ENCODE measurements around the gene CHST15. TPM values are rescaled to one million over a fixed set of nuclear protein-coding genes. Genes with fewer than 3 reads are reported as not detected.
A peak's percentile ranks its signal among the peaks of the same experiment; 100 is the strongest.

Gene CHST15
- total and polyA plus RNA-seq, 2 of the 13 experiments (the other 11 are each of a cell fraction or from before 2014, with no cell fraction given) = 1.4 to 94.7 TPM

- TF ChIP-seq MLX (CRISPR knock-in tag; IDR thresholded peaks at IDR 0.05) (peak; percentile 82), TOPORS (CRISPR knock-in tag; IDR thresholded peaks at IDR 0.05) (no peak), ZNF558 (CRISPR knock-in tag; IDR thresholded peaks at IDR 0.05; ENCODE audit: borderline replicate concordance) (no peak), ZNF317 (CRISPR knock-in tag; IDR thresholded peaks at IDR 0.05) (peak; percentile 98), ZNF333 (CRISPR knock-in tag; IDR thresholded peaks at IDR 0.05; ENCODE audit: borderline replicate concordance) (no peak), SMC3 (IDR thresholded peaks at IDR 0.05; ENCODE audit: low read length) (peak; percentile 33; the same call in 1 of the 2 replicates), RARG (CRISPR knock-in tag; IDR thresholded peaks at IDR 0.05; ENCODE audit: low read depth) (no peak), YEATS2 (CRISPR knock-in tag; IDR thresholded peaks at IDR 0.05; ENCODE audit: borderline replicate concordance) (no peak), CTCF (CRISPR knock-in tag; IDR thresholded peaks at IDR 0.05) (no peak), KMT2B (CRISPR knock-in tag; IDR thresholded peaks at IDR 0.05) (no peak), FIP1L1 (IDR thresholded peaks at IDR 0.05; ENCODE audit: borderline replicate concordance, insufficient read depth, low read depth, low read length) (no peak), ZNF44 (CRISPR knock-in tag; IDR thresholded peaks at IDR 0.05) (no peak), RNF219 (CRISPR knock-in tag; IDR thresholded peaks at IDR 0.05) (no peak), ARHGAP35 (CRISPR knock-in tag; IDR thresholded peaks at IDR 0.05; ENCODE audit: borderline replicate concordance) (no peak), IRF1 (CRISPR knock-in tag; IDR thresholded peaks at IDR 0.05; ENCODE audit: low read depth) (no peak), ZNF430 (CRISPR knock-in tag; IDR thresholded peaks at IDR 0.05) (no peak), PHF5A (CRISPR knock-in tag; IDR thresholded peaks at IDR 0.05; ENCODE audit: low read depth, unreplicated experiment) (peak; percentile 58), SNAPC5 (CRISPR knock-in tag; IDR thresholded peaks at IDR 0.05; ENCODE audit: borderline replicate concordance) (0 out of 2 replicates have a peak, but pooled peaks have one; percentile 6), ZBTB33 (CRISPR knock-in tag; IDR thresholded peaks at IDR 0.05) (no peak), ZKSCAN8 (CRISPR knock-in tag; IDR thresholded peaks at IDR 0.05; ENCODE audit: borderline replicate concordance) (peak; percentile 59; the same call in 1 of the 2 replicates), MBNL3 (CRISPR knock-in tag; conservative IDR thresholded peaks at IDR 0.05) (no peak)
Observed at GRCh38 chr10:124048371-124049290, 44.8 kb downstream of the CHST15 start (continued).

Measured in HepG2 (cell line).